Measurements from ENCODE around the gene EIF4G1.
"Not testable (repeated sequence)": the region's sequence is repeated elsewhere in the genome, so short reads cannot be mapped to it uniquely, and the experiment has no call there.

Gene EIF4G1

GRCh38 chr3:184314363-184314699 is at the start of gene EIF4G1:
TSS of gene EIF4G1 (plus strand) at chr3:184314606. CDS start at chr3:184315797, 1,191 bp downstream.
- Histone ChIP-seq H3K27me3 (ENCODE audit: control insufficient read depth, insufficient read depth, low read length) (no peaks in the 10 kb centered on the region), H3K4me3 (ENCODE audit: low read length) (peak within 1 kb of the TSS; percentile 94), H3K27ac (ENCODE audit: low read depth, low read length) (peak within 1 kb of the TSS; percentile 98), H3K9ac (ENCODE audit: low read length) (peak within 1 kb of the TSS; percentile 99), H3K36me3 (ENCODE audit: control insufficient read depth, insufficient read depth, low read length) (peaks cover 5% of the 10 kb centered on the region), H3K4me1 (ENCODE audit: control insufficient read depth, insufficient read depth, low read length) (peaks cover 13% of the 10 kb centered on the region)

GRCh38 chr3:184267249-184267648 is 47.2 kb upstream of the EIF4G1 start:
- H3K36me3 ChIP-seq (ENCODE audit: control insufficient read depth, insufficient read depth, low read length); H3K9ac ChIP-seq (ENCODE audit: low read length); H3K4me3 ChIP-seq (ENCODE audit: low read length); H3K4me1 ChIP-seq (ENCODE audit: control insufficient read depth, insufficient read depth, low read length); H3K27ac ChIP-seq (ENCODE audit: low read depth, low read length): not testable (repeated sequence)
- peaks cover 15% of the 10 kb centered on the region for H3K27me3 ChIP-seq (ENCODE audit: control insufficient read depth, insufficient read depth, low read length)

GRCh38 chr3:184272269-184272668 is 42.1 kb upstream of the EIF4G1 start:
- H3K27me3 ChIP-seq (ENCODE audit: control insufficient read depth, insufficient read depth, low read length) = peaks cover 15% of the 10 kb centered on the region

GRCh38 chr3:184275381-184275701 is 39.1 kb upstream of the EIF4G1 start:
- Histone ChIP-seq H3K9ac (ENCODE audit: low read length) (no peak overlapping the region), H3K4me1 (ENCODE audit: control insufficient read depth, insufficient read depth, low read length) (no peaks in the 10 kb centered on the region), H3K27me3 (ENCODE audit: control insufficient read depth, insufficient read depth, low read length) (peaks cover 15% of the 10 kb centered on the region), H3K27ac (ENCODE audit: low read depth, low read length) (no peak overlapping the region), H3K36me3 (ENCODE audit: control insufficient read depth, insufficient read depth, low read length) (no peaks in the 10 kb centered on the region), H3K4me3 (ENCODE audit: low read length) (no peak overlapping the region)

More at GRCh38 chr3:184272269-184272668, 42.1 kb upstream of the EIF4G1 start:
- Histone ChIP-seq H3K4me1 (ENCODE audit: control insufficient read depth, insufficient read depth, low read length) (no peaks in the 10 kb centered on the region), H3K27ac (ENCODE audit: low read depth, low read length) (no peak overlapping the region), H3K36me3 (ENCODE audit: control insufficient read depth, insufficient read depth, low read length) (no peaks in the 10 kb centered on the region), H3K4me3 (ENCODE audit: low read length) (no peak overlapping the region), H3K9ac (ENCODE audit: low read length) (no peak overlapping the region)

GRCh38 chr3:184275961-184276910 is 38.2 kb upstream of the EIF4G1 start, which contains the start of gene ECE2:
TSS of gene ECE2 (plus strand) at chr3:184276022. CDS start at chr3:184276154, 132 bp downstream.
- Histone ChIP-seq H3K4me1 (ENCODE audit: control insufficient read depth, insufficient read depth, low read length) (no peaks in the 10 kb centered on the region), H3K27me3 (ENCODE audit: control insufficient read depth, insufficient read depth, low read length) (peaks cover 15% of the 10 kb centered on the region), H3K4me3 (ENCODE audit: low read length) (no peak within 1 kb of the TSS), H3K27ac (ENCODE audit: low read depth, low read length) (no peak within 1 kb of the TSS), H3K9ac (ENCODE audit: low read length) (no peak within 1 kb of the TSS), H3K36me3 (ENCODE audit: control insufficient read depth, insufficient read depth, low read length) (no peaks in the 10 kb centered on the region)

- Histone ChIP-seq H3K27me3 (ENCODE audit: control insufficient read depth, insufficient read depth, low read length) (peaks cover 15% of the 10 kb centered on the region), H3K4me3 (ENCODE audit: low read length) (no peak overlapping the region), H3K27ac (ENCODE audit: low read depth, low read length) (no peak overlapping the region), H3K9ac (ENCODE audit: low read length) (no peak overlapping the region), H3K4me1 (ENCODE audit: control insufficient read depth, insufficient read depth, low read length) (no peaks in the 10 kb centered on the region), H3K36me3 (ENCODE audit: control insufficient read depth, insufficient read depth, low read length) (no peaks in the 10 kb centered on the region)
Observed at GRCh38 chr3:184277366-184277765, 37.0 kb upstream of the EIF4G1 start.

GRCh38 chr3:184282941-184283340 is 31.5 kb upstream of the EIF4G1 start:
- Histone ChIP-seq H3K4me1 (ENCODE audit: control insufficient read depth, insufficient read depth, low read length) (no peaks in the 10 kb centered on the region), H3K27ac (ENCODE audit: low read depth, low read length) (no peak overlapping the region), H3K4me3 (ENCODE audit: low read length) (no peak overlapping the region), H3K27me3 (ENCODE audit: control insufficient read depth, insufficient read depth, low read length) (no peaks in the 10 kb centered on the region), H3K9ac (ENCODE audit: low read length) (no peak overlapping the region), H3K36me3 (ENCODE audit: control insufficient read depth, insufficient read depth, low read length) (no peaks in the 10 kb centered on the region)

- no peak overlapping the region for H3K9ac ChIP-seq (ENCODE audit: low read length)
Observed at GRCh38 chr3:184283681-184284080, 30.7 kb upstream of the EIF4G1 start.

GRCh38 chr3:184284696-184285095 is 29.7 kb upstream of the EIF4G1 start:
- Histone ChIP-seq H3K4me3 (ENCODE audit: low read length) (no peak overlapping the region), H3K27ac (ENCODE audit: low read depth, low read length) (no peak overlapping the region), H3K9ac (ENCODE audit: low read length) (no peak overlapping the region)

More at GRCh38 chr3:184283681-184284080, 30.7 kb upstream of the EIF4G1 start:
- Histone ChIP-seq H3K27ac (ENCODE audit: low read depth, low read length) (no peak overlapping the region), H3K36me3 (ENCODE audit: control insufficient read depth, insufficient read depth, low read length) (no peaks in the 10 kb centered on the region), H3K4me3 (ENCODE audit: low read length) (no peak overlapping the region), H3K4me1 (ENCODE audit: control insufficient read depth, insufficient read depth, low read length) (no peaks in the 10 kb centered on the region), H3K27me3 (ENCODE audit: control insufficient read depth, insufficient read depth, low read length) (no peaks in the 10 kb centered on the region)

GRCh38 chr3:184289426-184289938 is 24.9 kb upstream of the EIF4G1 start:
- H3K27ac ChIP-seq (ENCODE audit: low read depth, low read length) = no peak overlapping the region
- H3K4me1 ChIP-seq (ENCODE audit: control insufficient read depth, insufficient read depth, low read length) = no peaks in the 10 kb centered on the region
- no peaks in the 10 kb centered on the region for H3K27me3 ChIP-seq (ENCODE audit: control insufficient read depth, insufficient read depth, low read length)
- H3K9ac ChIP-seq (ENCODE audit: low read length) = no peak overlapping the region
- H3K4me3 ChIP-seq (ENCODE audit: low read length) = no peak overlapping the region
- H3K36me3 ChIP-seq (ENCODE audit: control insufficient read depth, insufficient read depth, low read length) = no peaks in the 10 kb centered on the region

More at GRCh38 chr3:184284696-184285095, 29.7 kb upstream of the EIF4G1 start:
- Histone ChIP-seq H3K27me3 (ENCODE audit: control insufficient read depth, insufficient read depth, low read length) (no peaks in the 10 kb centered on the region), H3K36me3 (ENCODE audit: control insufficient read depth, insufficient read depth, low read length) (no peaks in the 10 kb centered on the region), H3K4me1 (ENCODE audit: control insufficient read depth, insufficient read depth, low read length) (no peaks in the 10 kb centered on the region)

- Histone ChIP-seq H3K4me1 (ENCODE audit: control insufficient read depth, insufficient read depth, low read length) (no peaks in the 10 kb centered on the region), H3K27ac (ENCODE audit: low read depth, low read length) (no peak overlapping the region), H3K36me3 (ENCODE audit: control insufficient read depth, insufficient read depth, low read length) (no peaks in the 10 kb centered on the region), H3K27me3 (ENCODE audit: control insufficient read depth, insufficient read depth, low read length) (no peaks in the 10 kb centered on the region), H3K9ac (ENCODE audit: low read length) (no peak overlapping the region), H3K4me3 (ENCODE audit: low read length) (no peak overlapping the region)
Observed at GRCh38 chr3:184290331-184290730, 24.1 kb upstream of the EIF4G1 start.

- no peaks in the 10 kb centered on the region for H3K36me3 ChIP-seq (ENCODE audit: control insufficient read depth, insufficient read depth, low read length)
- H3K27me3 ChIP-seq (ENCODE audit: control insufficient read depth, insufficient read depth, low read length) = no peaks in the 10 kb centered on the region
- H3K4me3 ChIP-seq (ENCODE audit: low read length) = no peak overlapping the region
- H3K27ac ChIP-seq (ENCODE audit: low read depth, low read length) = no peak overlapping the region
- H3K9ac ChIP-seq (ENCODE audit: low read length) = no peak overlapping the region
- H3K4me1 ChIP-seq (ENCODE audit: control insufficient read depth, insufficient read depth, low read length) = no peaks in the 10 kb centered on the region
Observed at GRCh38 chr3:184291044-184291737, 23.2 kb upstream of the EIF4G1 start.
